Osteoblast (primary cell): ENCODE measurements around the gene ZMIZ1. TPM values are rescaled to one million over a fixed set of nuclear protein-coding genes. Genes with fewer than 3 reads are reported as not detected.

Source experiments
- DNase-seq: peaks from one replicate; pipeline ENCODE4 v3.0.0; 2011; ENCODE audit warnings: low spot score, mixed read lengths; ENCODE audit not compliant: insufficient read length; ENCODE audit errors: missing footprints
- H2AFZ ChIP-seq: 2 replicates; pipeline ENCODE4 v1.6.0; 2011; ENCODE audit warnings: mild to moderate bottlenecking, low read length
- H3K27ac ChIP-seq: 2 replicates; pipeline ENCODE4 v1.5.1; 2011; ENCODE audit warnings: mild to moderate bottlenecking, low read depth, low read length, moderate library complexity
- H3K27me3 ChIP-seq: 2 replicates; pipeline ENCODE4 v1.6.0; 2012; ENCODE audit warnings: mild to moderate bottlenecking, control low read depth, inconsistent platforms, low read length, moderate library complexity; ENCODE audit not compliant: insufficient read depth
- H3K36me3 ChIP-seq: 2 replicates; pipeline ENCODE4 v1.5.1; 2011; ENCODE audit warnings: mild to moderate bottlenecking, low read length, control low read depth, moderate library complexity; ENCODE audit not compliant: insufficient read depth
- H3K4me1 ChIP-seq: 2 replicates; pipeline ENCODE4 v1.5.1; 2011; ENCODE audit warnings: mild to moderate bottlenecking, low read length, control low read depth, moderate library complexity; ENCODE audit not compliant: insufficient read depth
- H3K4me2 ChIP-seq: 2 replicates; pipeline ENCODE4 v1.6.0; 2011; ENCODE audit warnings: mild to moderate bottlenecking, low read length; ENCODE audit not compliant: insufficient read depth
- H3K4me3 ChIP-seq: fragments of 200-600 bp; sonication (generic); 3 replicates; pipeline ENCODE4 v1.5.1; 2012; ENCODE audit warnings: mild to moderate bottlenecking, low read length, inconsistent platforms; ENCODE audit not compliant: insufficient read depth
- H3K79me2 ChIP-seq: 2 replicates; pipeline ENCODE4 v1.6.0; 2012; ENCODE audit warnings: mild to moderate bottlenecking, low read length, control low read depth, inconsistent platforms; ENCODE audit not compliant: insufficient read depth
- H3K9me3 ChIP-seq: 2 replicates; pipeline ENCODE4 v1.5.1; 2011; ENCODE audit warnings: low read depth, low read length, control low read depth
- H4K20me1 ChIP-seq: 2 replicates; pipeline ENCODE4 v1.6.0; 2012; ENCODE audit warnings: mild to moderate bottlenecking, low read length, control low read depth; ENCODE audit not compliant: insufficient read depth
- total RNA-seq: library from RNA; depleted of rRNA; stranded (reverse); fragments of >200 nt; gene quantifications from 2 replicates; pipeline ENCODE4 v1.2.3, GENCODE V29; 2012
- TF ChIP-seq, protein P1 (sequence below): IDR thresholded peaks from 2 replicates; pipeline ENCODE4 v1.5.1; 2011; ENCODE audit warnings: mild to moderate bottlenecking, low read depth, low read length, moderate library complexity; ENCODE audit errors: extremely low read depth

ZMIZ1 gene
- total RNA-seq, 1 donor = 40.9 TPM

DNA sequence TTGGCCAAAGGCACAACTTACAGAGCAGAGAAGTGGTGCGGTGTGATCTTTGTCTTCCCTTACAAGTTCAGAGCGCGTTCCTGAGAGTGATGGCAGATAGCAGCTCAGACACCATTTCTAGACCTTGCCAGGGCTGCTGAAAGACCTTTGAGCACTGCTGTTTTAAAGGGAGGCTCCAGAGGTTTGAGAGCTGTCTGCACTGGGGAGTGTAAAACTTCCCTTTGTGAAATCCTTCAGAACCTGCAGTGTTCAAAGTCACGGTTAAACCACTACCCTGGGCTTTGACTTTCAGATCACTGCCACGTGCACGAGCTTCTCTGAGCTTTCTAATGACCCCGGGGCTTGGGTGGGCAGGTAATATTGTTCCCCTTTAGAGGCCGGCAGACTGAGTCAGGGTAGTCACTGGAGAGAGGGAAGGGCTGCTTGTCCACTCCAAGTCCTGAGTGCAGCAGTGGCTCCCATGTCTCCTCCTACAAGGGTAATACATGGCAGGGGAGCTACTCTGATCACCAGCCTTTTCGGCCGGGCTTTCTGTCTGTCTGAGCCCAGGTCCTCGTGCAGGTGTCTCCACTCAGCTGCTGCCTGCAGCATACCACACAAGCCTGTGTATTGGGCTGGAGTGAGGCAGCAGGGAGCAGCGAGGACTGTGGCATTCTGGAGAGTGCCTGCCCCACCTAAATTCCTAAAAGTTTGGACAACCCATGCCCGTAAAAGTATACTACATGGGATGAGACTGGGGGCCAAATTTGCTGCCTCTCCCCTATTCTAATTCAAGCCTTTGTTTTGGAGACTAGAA lies 63.3 kb downstream of the ZMIZ1 start:
- H3K9me3 ChIP-seq = no peaks in the 10 kb centered on the region
- H3K27ac ChIP-seq = no peak overlapping the region
- peaks cover 43% of the 10 kb centered on the region for H3K4me1 ChIP-seq
- peaks cover 48% of the 10 kb centered on the region for H4K20me1 ChIP-seq
- no peak for DNase-seq
- TF ChIP-seq, protein P1, sequence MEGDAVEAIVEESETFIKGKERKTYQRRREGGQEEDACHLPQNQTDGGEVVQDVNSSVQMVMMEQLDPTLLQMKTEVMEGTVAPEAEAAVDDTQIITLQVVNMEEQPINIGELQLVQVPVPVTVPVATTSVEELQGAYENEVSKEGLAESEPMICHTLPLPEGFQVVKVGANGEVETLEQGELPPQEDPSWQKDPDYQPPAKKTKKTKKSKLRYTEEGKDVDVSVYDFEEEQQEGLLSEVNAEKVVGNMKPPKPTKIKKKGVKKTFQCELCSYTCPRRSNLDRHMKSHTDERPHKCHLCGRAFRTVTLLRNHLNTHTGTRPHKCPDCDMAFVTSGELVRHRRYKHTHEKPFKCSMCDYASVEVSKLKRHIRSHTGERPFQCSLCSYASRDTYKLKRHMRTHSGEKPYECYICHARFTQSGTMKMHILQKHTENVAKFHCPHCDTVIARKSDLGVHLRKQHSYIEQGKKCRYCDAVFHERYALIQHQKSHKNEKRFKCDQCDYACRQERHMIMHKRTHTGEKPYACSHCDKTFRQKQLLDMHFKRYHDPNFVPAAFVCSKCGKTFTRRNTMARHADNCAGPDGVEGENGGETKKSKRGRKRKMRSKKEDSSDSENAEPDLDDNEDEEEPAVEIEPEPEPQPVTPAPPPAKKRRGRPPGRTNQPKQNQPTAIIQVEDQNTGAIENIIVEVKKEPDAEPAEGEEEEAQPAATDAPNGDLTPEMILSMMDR = no peak
- H3K27me3 ChIP-seq = no peaks in the 10 kb centered on the region
- H3K4me2 ChIP-seq = no peak overlapping the region
- H3K36me3 ChIP-seq = peaks cover 29% of the 10 kb centered on the region
- H3K79me2 ChIP-seq = peaks cover 97% of the 10 kb centered on the region
- H3K4me3 ChIP-seq = no peak overlapping the region
- no peak overlapping the region for H2AFZ ChIP-seq

DNA sequence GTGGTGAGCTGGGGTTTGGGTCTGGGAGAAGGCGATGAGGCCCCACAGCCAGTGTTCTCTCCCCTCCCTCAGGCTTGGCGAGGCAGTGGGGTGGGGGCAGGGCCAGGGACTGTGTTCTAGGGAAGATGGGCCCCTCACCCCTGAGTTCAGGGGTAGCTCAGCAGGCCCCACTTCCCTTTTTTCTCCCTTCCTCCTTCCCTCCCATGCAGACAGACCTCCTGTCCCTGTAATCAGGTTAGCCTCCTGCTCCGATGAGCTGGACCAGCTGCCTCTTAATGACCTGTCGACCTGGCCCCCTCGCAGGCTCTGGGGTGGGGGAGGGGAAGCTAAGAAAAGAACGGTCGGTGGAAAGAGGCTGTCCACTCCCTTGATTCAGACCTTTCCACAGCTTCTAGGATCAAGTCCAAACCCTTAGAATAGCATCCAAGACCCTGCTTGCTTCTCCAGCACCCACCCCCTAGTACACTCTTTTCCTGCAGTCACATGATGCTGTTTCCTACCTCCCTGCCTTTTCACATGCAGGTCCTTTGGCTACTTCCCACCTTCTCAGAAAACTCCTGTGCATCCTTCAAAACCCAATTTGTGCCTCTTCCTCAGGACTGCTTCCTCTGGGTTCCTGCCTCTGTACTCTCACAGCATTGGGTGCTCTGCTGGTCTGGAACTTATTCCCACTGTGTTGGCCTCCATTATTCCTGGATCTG lies 64.1 kb downstream of the ZMIZ1 start:
- DNase-seq = no peak
- Histone ChIP-seq H3K9me3 (no peaks in the 10 kb centered on the region), H3K27ac (no peak overlapping the region), H2AFZ (no peak overlapping the region), H3K36me3 (peaks cover 29% of the 10 kb centered on the region), H3K4me1 (peaks cover 43% of the 10 kb centered on the region), H3K79me2 (peaks cover 99% of the 10 kb centered on the region), H3K4me2 (no peak overlapping the region), H3K4me3 (no peak overlapping the region), H4K20me1 (peaks cover 40% of the 10 kb centered on the region), H3K27me3 (no peaks in the 10 kb centered on the region)
- TF ChIP-seq, protein P1 = no peak

DNA sequence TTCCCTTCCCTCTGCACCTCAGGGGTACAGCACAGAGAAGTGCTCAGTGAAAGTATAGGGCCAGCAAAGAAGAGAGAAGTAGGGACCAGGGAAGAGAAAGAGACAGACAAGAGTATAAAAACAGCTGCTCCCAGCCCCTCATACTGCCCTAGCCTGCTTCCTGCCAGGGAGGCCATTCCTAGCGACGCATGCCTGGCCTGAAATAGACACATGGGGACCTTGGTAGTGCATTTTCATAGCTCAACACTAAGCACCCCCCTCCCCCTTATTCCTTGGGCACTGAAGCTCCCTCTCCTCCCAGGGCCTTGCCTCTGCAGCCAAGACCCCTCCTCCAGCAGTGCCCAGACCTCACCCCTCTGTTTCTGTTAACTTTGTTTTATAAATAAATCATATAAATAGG lies 64.7 kb downstream of the ZMIZ1 start:
- H3K27ac ChIP-seq = no peak overlapping the region
- H3K4me3 ChIP-seq = no peak overlapping the region
- peaks cover 45% of the 10 kb centered on the region for H3K4me1 ChIP-seq
- H3K79me2 ChIP-seq = peaks cover 99% of the 10 kb centered on the region
- peaks cover 29% of the 10 kb centered on the region for H3K36me3 ChIP-seq
- no peaks in the 10 kb centered on the region for H3K27me3 ChIP-seq
- no peak overlapping the region for H2AFZ ChIP-seq
- H3K9me3 ChIP-seq = no peaks in the 10 kb centered on the region
- no peak overlapping the region for H3K4me2 ChIP-seq
- peaks cover 36% of the 10 kb centered on the region for H4K20me1 ChIP-seq
- TF ChIP-seq, protein P1 = no peak
- no peak for DNase-seq

DNA sequence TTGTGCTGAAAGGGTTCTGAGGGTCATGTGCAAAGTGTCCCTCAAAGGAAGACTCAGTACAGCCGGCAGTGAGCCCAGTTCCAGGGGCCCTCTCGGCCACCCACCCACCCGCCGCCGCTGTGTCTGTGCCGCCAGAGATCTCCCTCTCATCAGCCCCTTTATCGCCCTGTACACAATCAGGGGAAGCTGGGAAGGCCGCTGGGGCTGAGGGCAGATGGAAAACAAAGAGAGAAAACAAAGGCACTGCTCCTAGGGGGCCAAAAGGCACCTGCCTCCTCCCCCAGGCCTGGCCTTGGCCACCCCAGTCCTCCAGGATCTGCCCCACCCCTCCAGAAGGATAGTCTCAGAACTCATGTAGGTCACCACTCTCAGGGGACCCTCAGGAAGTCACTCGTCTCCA lies 67.0 kb downstream of the ZMIZ1 start:
- Histone ChIP-seq H2AFZ (no peak overlapping the region), H3K36me3 (peaks cover 41% of the 10 kb centered on the region), H4K20me1 (peaks cover 21% of the 10 kb centered on the region), H3K27me3 (no peaks in the 10 kb centered on the region), H3K4me3 (no peak overlapping the region), H3K27ac (peak overlapping the region; percentile 96), H3K79me2 (peaks cover 91% of the 10 kb centered on the region), H3K4me2 (no peak overlapping the region), H3K4me1 (peaks cover 49% of the 10 kb centered on the region), H3K9me3 (no peaks in the 10 kb centered on the region)
- DNase-seq = no peak
- TF ChIP-seq, protein P1 = no peak
